Astrocyte of the spinal cord (primary cell): Measurements from ENCODE around the gene ZNF407.

Experiments
- DNase-seq: peaks from one replicate; pipeline ENCODE4 v3.0.0; 2011; ENCODE audit warnings: low read depth, low spot score
- H3K4me3 ChIP-seq: 2 replicates; pipeline ENCODE4 v1.5.1; 2011; ENCODE audit warnings: low read depth, mild to moderate bottlenecking, low read length, moderate library complexity
- in situ Hi-C: cut with HindIII; loops from 2 replicates; pipeline ENCODE4 v1.10.0; 2017; ENCODE audit warnings: low sequenced_read_pairs
- TF ChIP-seq, protein P1 (sequence below): IDR thresholded peaks from 2 replicates; pipeline ENCODE4 v1.5.1; 2012; ENCODE audit warnings: low read depth, mild to moderate bottlenecking, low read length, inconsistent platforms

ZNF407 gene, protein sequence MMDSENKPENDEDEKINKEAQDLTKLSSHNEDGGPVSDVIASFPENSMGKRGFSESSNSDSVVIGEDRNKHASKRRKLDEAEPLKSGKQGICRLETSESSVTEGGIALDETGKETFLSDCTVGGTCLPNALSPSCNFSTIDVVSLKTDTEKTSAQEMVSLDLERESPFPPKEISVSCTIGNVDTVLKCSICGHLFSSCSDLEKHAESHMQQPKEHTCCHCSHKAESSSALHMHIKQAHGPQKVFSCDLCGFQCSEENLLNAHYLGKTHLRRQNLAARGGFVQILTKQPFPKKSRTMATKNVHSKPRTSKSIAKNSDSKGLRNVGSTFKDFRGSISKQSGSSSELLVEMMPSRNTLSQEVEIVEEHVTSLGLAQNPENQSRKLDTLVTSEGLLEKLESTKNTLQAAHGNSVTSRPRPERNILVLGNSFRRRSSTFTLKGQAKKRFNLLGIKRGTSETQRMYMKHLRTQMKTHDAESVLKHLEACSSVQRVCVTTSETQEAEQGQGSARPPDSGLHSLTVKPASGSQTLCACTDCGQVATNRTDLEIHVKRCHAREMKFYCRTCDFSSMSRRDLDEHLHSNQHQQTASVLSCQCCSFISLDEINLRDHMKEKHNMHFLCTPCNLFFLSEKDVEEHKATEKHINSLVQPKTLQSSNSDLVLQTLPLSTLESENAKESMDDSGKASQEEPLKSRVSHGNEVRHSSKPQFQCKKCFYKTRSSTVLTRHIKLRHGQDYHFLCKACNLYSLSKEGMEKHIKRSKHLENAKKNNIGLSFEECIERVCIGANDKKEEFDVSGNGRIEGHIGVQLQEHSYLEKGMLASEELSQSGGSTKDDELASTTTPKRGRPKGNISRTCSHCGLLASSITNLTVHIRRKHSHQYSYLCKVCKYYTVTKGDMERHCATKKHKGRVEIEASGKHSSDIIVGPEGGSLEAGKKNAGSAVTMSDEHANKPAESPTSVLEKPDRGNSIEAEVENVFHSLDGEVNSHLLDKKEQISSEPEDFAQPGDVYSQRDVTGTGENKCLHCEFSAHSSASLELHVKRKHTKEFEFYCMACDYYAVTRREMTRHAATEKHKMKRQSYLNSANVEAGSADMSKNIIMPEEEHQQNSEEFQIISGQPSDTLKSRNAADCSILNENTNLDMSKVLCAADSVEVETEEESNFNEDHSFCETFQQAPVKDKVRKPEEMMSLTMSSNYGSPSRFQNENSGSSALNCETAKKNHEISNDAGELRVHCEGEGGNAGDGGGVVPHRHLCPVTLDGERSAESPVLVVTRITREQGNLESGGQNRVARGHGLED (N-terminal part only)

GRCh38 chr18:74597662-74598349, at the start of gene ZNF407:
ZNF407 (plus strand) TSS chr18:74597870; CDS start chr18:74631020, 33,150 bp downstream.
- in situ Hi-C loops, result no loop called here
- peak; percentile 95 for DNase-seq
- H3K4me3 ChIP-seq, result peak within 1 kb of the TSS; percentile 86
- TF ChIP-seq, protein P1, sequence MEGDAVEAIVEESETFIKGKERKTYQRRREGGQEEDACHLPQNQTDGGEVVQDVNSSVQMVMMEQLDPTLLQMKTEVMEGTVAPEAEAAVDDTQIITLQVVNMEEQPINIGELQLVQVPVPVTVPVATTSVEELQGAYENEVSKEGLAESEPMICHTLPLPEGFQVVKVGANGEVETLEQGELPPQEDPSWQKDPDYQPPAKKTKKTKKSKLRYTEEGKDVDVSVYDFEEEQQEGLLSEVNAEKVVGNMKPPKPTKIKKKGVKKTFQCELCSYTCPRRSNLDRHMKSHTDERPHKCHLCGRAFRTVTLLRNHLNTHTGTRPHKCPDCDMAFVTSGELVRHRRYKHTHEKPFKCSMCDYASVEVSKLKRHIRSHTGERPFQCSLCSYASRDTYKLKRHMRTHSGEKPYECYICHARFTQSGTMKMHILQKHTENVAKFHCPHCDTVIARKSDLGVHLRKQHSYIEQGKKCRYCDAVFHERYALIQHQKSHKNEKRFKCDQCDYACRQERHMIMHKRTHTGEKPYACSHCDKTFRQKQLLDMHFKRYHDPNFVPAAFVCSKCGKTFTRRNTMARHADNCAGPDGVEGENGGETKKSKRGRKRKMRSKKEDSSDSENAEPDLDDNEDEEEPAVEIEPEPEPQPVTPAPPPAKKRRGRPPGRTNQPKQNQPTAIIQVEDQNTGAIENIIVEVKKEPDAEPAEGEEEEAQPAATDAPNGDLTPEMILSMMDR, result no peak

DNA sequence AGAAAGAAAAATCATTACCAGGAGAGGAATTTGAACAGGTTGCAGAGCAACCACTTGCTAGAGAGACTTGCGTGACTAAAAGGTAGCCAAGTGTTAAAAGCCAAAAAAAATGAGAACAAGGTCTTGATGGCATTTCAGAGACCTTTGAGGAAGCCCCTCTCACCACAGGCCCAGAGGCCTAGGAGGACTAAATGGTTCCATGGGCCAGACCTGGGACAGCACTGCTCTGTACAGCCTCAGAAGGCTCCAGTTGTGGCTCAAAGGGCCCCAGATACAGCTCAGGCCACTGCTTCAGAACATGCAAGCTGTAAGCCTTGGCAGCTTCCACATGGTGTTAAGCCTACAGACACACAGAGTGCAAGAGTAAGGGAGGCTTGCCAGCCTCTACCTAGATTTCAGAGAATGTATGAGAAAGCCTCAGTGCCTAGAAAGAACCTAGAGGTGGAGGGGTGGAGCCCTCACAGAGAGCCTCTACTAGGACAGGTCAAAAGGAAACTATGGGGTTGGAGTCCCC, 48.0 kb upstream of the ZNF407 start:
- TF ChIP-seq, protein P1, result no peak
- in situ Hi-C loops, result no loop called here
- DNase-seq, result no peak
- H3K4me3 ChIP-seq, result no peak overlapping the region

DNA sequence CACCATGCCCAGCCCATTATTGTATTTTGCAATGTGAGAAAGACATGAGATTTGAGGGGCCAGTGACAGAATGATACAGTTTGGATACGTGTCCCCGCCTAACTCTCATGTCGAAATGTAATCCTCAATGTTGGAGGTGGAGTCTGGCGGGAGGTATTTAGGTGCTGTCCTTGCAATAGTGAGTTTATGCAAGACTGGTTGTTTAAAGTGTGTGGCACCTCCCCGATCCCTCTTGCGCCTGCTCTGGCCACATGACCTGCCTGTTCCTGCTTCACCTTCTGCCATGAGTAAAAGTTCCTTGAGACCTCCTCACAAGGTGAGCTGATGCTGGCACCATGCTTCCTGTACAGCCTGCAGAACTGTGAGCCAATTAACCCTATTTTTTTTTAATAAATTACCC, 46.8 kb upstream of the ZNF407 start:
- TF ChIP-seq, protein P1, result no peak
- no peak for DNase-seq
- in situ Hi-C loops, result no loop called here
- H3K4me3 ChIP-seq, result no peak overlapping the region

DNA sequence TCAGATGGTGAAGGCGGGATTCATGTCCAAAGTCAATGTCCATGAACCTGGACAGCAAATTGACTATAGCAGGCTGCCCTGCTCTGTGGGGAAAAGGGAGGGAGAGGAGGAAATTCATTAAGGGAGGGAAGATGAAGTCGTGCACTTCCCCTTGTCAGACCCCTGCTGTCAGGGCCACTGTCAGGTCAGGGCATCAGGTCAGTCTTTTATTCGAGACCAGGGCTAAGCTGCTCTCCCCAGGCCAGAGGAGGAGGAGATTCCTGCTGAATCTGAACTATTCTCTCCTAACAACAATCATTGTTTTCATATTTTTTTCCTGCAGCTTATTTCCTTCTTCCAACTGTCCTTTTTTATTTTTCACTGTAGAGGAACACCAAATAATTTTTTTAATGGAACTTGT, 46.2 kb upstream of the ZNF407 start:
- H3K4me3 ChIP-seq, result no peak overlapping the region
- no peak for DNase-seq
- in situ Hi-C loops, result no loop called here
- TF ChIP-seq, protein P1, result no peak

DNA sequence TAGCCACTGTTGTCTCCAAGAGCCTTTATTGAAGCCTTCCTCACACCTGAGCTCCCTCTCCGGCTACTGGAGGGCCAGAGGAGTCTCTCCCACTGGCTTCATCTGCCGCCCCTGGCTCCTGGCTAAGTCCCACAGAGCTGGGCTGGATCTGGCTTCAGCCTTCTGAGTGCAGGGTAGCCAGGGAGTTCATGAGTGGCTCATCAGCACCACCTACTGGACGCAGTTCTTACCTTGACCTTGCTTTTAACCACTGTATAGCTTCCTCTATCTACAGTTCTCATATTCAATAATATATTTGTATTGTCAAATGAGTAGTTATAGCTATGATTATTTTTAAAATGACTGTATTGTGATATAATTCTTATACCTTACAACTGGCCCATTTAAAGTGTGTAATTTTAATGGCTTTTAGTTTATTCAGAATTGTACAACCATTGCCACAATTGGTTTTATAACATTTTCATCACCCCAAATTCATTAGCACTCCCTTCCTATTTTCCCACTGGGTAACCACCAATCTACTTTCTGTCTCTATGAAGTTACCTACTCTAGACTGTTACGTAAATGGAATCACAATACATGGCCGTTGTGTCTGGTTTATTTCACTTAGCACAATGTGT, 45.6 kb upstream of the ZNF407 start:
- no peak overlapping the region for H3K4me3 ChIP-seq
- peak; percentile 79 for DNase-seq
- in situ Hi-C loops, result no loop called here
- TF ChIP-seq, protein P1, result peak; percentile 84
